ENCODE results near the gene ABCA4. TPM values are rescaled to one million over a fixed set of nuclear protein-coding genes. Genes with fewer than 3 reads are reported as not detected.
A peak's percentile ranks its signal among the peaks of the same experiment; 100 is the strongest.

ABCA4 gene
- total RNA-seq, 1 experiment from 2014 or later: 1.5 TPM

DNA sequence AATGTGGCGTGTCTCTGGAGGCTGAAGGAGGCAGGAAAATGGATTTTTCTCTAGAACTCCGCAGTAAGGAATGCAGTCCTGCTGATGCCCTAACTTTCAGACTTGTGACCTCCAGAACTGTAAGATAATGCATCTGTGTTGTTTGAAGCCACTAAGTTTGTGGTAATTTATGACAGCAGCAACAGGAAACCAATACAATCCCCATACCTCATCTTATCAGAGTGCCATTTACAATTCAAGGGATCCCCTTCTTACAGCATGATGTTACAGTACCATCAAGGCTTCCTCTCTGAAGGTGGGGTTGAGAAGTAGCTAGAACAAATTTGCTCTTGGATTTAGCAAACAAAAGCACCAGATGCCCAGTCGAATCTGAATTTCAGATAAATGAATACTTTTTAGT lies 21.6 kb downstream of the ABCA4 start:
- no peak overlapping the region for H3K4me3 ChIP-seq (ENCODE audit: low read depth in 2 of 2, low read length in 2 of 2)
- no peak for DNase-seq (ENCODE audit: low read depth, low spot score)
- intact Hi-C loops (cut with micrococcal nuclease; ENCODE audit: unreplicated experiment): no loop called here
- ChIA-PET POLR2A (no interaction called here), CTCF (no interaction called here)
- TF ChIP-seq SIN3A (IDR thresholded peaks at IDR 0.05; ENCODE audit: borderline replicate concordance, insufficient read depth, low read depth, low read length) (no peak), REST (IDR thresholded peaks at IDR 0.05; ENCODE audit: insufficient read depth in 1 of 2, low read depth in 2 of 2, low read length in 1 of 2) (no peak), POLR2AphosphoS5 (IDR thresholded peaks at IDR 0.05; ENCODE audit: low read depth, low read length) (no peak), TCF7L2 (IDR thresholded peaks at IDR 0.05; ENCODE audit: low read depth, low read length) (no peak), CTCF (IDR thresholded peaks at IDR 0.05) (no peak)
- no peaks in the 10 kb centered on the region for H3K27me3 ChIP-seq (ENCODE audit: control insufficient read depth, insufficient read depth, low read length)
- no peaks in the 10 kb centered on the region for H3K36me3 ChIP-seq (ENCODE audit: control insufficient read depth, insufficient read depth, low read length)
- H3K4me1 ChIP-seq (ENCODE audit: control insufficient read depth, insufficient read depth, low read length): peaks cover 53% of the 10 kb centered on the region
- no peak for ATAC-seq
- BruUV-seq (replicated peaks): no TSS peak
- in situ Hi-C loops (cut with HindIII; ENCODE audit: low pct_unique_long_range_greater_than_20kb, low sequenced_read_pairs): no loop called here
- H3K9me3 ChIP-seq (ENCODE audit: control insufficient read depth, insufficient read depth, low read depth, low read length): no peaks in the 10 kb centered on the region
- H3K27ac ChIP-seq (ENCODE audit: low read length): peak overlapping the region; percentile 77

- in situ Hi-C loops (cut with HindIII; ENCODE audit: low pct_unique_long_range_greater_than_20kb, low sequenced_read_pairs): no loop called here
- Histone ChIP-seq H3K9me3 (ENCODE audit: control insufficient read depth, insufficient read depth, low read depth, low read length) (no peaks in the 10 kb centered on the region), H3K36me3 (ENCODE audit: control insufficient read depth, insufficient read depth, low read length) (no peaks in the 10 kb centered on the region), H3K27ac (ENCODE audit: low read length) (peak overlapping the region; percentile 77), H3K27me3 (ENCODE audit: control insufficient read depth, insufficient read depth, low read length) (no peaks in the 10 kb centered on the region), H3K4me1 (ENCODE audit: control insufficient read depth, insufficient read depth, low read length) (peaks cover 59% of the 10 kb centered on the region), H3K4me3 (ENCODE audit: low read depth in 2 of 2, low read length in 2 of 2) (no peak overlapping the region)
- ATAC-seq (no peak), DNase-seq (ENCODE audit: low read depth, low spot score) (no peak)
- intact Hi-C loops (cut with micrococcal nuclease; ENCODE audit: unreplicated experiment): no loop called here
- TF ChIP-seq SIN3A (IDR thresholded peaks at IDR 0.05; ENCODE audit: borderline replicate concordance, insufficient read depth, low read depth, low read length) (no peak), CTCF (IDR thresholded peaks at IDR 0.05) (no peak), REST (IDR thresholded peaks at IDR 0.05; ENCODE audit: insufficient read depth in 1 of 2, low read depth in 2 of 2, low read length in 1 of 2) (no peak), TCF7L2 (IDR thresholded peaks at IDR 0.05; ENCODE audit: low read depth, low read length) (no peak), POLR2AphosphoS5 (IDR thresholded peaks at IDR 0.05; ENCODE audit: low read depth, low read length) (no peak)
- BruUV-seq (replicated peaks): no TSS peak
- CTCF ChIA-PET: no interaction called here
- POLR2A ChIA-PET: no interaction called here
Measured at GRCh38 chr1:94098585-94099111, 22.3 kb downstream of the ABCA4 start.

Data from Panc1 (cell line).